ENCODE data around the gene PRIMA1.

The PRIMA1 gene

DNA sequence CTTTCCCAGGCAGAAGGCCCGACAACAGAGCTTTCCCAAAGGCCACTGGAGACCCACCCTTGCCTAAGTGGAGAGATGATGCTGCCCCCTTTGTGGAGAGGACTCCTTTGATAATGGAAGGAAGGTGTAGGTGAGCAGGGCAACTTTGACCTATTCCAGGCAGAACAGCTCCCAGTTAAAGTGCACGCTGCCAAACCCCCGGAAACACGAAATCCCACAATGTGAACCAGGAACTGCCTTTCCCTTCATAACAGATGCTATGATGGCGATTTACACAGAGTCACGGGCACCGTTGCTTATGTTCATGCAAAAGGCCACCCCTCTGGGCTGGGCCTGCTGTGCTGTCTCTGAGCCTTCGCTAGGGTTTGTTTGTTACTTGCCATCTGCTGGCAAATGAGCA lies 34.6 kb downstream of the PRIMA1 start:
- no peak for DNase-seq (ENCODE audit: low read depth)

DNA sequence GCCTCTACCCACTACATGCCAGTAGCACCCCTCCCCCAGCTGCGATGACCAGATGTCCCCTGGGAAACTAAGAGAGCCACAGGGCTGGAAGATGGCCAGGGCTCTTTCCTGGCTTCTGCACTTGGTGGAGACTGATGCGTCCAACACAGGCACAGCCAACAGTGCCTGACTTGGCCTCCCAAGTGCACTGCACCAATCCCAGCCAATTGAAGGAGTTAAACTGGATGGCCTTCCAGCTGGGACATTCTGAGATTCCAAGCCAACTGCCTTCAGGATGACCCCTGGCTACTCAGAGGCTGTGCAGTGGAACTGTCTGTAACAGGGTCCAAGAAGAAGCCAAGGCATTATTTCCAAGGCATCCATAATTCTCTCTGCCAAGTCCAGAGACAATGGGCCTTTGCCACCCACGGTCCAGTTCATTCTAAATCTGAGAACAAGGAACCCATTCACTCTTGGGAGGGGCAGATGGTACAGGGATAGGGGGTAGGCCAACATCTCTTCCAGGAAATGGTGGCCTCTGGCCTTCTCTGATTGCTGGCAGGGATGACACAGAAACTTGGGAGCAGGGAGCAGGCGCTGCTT lies 35.2 kb downstream of the PRIMA1 start:
- no peak for DNase-seq (ENCODE audit: low read depth)

DNA sequence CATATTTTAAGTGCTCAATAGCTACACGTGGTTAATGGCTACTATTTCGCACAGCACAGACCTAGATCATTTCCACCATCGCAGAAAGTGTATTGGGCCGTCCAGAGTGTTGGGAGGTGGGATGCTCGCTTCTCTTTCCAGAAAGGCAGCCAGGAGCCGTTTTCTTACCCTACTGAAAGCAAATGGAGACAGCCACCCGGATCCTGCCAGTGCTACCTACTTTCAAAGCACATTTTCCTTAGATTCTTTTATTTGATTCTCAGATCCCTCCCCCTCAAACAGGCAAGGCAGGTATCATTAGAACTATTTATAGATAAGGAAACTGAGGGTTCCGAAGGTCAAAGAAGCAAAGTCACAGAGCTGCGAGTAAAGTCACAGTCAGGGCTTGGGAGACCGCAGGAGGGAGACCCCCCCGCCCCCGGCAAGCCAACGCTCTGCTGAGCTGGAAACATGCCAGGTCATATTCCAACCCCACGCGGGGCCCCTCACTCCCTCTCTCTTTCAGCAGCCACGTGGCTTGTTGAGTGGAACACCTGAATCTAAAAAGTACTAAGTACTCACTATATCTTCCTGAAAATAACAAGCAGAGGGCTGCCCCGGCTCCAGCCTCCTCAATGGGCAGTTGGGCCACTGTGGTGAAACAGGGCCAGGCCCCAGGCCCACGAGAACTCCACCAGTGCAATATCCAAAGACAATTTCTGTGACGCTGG lies 36.2 kb downstream of the PRIMA1 start:
- no peak for DNase-seq (ENCODE audit: low read depth)

DNA sequence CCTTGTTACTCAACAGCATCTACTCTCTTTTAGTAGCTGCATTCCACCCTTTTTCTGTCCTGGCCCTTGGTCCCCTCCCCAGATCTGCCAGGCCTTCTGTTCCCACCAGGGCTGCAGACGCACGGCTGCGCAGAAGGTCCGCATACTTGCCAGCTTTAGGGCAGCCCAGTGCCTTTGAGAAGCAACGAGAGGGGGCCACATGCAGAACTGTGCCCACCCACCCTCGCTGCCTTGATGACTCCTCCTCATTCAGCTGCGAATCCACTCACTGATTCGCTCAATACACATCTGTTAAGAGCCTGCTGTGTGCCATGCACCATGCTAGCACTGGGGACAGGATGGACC lies 39.2 kb downstream of the PRIMA1 start:
- no peak for DNase-seq (ENCODE audit: low read depth)

DNA sequence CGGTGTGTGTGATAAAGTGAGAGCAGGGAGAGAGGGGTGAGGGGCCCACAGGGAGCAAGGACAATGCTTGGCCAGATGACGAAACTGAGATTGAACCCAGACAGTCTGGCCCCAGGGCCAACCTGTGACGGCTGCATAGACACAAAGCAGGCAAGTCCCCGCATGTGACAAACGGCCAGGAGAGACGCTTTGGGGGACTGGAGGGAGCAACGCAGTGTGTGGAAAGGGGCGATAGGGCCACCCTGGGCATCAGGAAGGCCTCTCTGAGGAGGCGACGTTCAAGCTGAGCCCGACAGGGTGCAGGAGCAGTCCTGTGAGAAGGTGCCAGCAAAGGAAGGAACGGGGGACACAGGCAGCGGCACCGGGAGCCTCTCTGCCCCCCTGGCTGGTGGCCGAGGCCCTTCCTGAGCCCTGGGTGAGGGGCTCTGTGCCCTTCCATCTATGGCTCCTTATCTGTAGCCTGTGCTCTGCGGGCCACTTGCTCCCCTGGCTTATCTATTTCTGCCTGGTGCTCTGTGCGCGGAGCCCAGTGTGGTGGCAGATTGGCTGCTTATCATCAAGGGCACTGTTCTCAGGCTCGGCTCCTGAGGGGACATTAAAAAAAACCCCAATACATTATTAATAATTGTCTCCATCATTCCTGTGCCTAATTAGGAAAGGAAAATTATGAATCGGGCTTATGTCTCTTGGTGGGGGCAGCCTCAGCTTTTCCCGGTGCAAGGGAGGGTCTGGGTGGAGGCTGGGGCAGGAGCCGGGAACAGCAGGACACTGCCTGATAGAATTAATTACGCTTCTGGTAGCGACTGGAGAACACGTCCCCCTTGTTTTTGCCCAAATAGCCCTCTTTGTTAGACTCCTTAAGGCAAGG lies 39.8 kb downstream of the PRIMA1 start:
- no peak for DNase-seq (ENCODE audit: low read depth)

DNA sequence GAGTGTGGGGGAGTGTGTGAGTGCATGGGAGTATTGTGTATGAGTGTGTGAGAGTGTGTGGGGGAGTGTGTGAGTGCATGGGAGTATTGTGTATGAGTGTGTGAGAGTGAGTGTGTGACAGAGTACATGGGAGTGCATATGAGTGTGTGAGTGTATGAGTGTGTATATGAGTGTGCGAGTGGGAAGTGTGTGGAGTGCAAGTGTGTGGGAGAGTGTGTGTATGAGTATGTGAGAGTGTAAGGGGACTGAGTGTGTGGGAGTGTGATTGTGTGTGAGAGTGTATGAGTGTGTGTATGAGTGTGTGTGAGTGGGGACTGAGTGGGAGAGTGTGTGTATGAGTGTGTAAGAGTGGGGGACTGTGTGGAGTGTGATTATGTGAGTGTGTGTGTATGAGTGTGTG lies 40.7 kb downstream of the PRIMA1 start:
- DNase-seq (ENCODE audit: low read depth), result no peak

DNA sequence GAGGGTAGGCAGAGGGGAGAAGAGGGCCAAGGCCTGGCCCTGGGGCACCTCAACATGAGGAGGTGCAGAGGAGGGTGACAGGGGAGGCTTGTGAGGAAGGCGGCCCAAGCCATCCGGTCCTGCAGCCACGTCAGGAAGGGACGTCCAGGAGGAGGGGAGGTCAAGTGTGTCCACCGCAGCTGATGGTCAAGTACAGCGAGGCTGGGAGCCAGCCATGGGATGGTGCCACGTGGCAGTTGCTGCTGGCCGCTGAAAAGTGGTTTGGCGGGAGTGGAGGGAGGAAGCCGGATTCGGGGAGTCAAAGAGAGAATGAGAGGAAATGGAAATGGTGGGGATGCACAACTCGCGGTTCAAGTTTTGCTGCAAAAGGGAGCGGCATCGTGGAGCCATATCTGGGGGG lies 41.2 kb downstream of the PRIMA1 start:
- DNase-seq (ENCODE audit: low read depth), result no peak

DNA sequence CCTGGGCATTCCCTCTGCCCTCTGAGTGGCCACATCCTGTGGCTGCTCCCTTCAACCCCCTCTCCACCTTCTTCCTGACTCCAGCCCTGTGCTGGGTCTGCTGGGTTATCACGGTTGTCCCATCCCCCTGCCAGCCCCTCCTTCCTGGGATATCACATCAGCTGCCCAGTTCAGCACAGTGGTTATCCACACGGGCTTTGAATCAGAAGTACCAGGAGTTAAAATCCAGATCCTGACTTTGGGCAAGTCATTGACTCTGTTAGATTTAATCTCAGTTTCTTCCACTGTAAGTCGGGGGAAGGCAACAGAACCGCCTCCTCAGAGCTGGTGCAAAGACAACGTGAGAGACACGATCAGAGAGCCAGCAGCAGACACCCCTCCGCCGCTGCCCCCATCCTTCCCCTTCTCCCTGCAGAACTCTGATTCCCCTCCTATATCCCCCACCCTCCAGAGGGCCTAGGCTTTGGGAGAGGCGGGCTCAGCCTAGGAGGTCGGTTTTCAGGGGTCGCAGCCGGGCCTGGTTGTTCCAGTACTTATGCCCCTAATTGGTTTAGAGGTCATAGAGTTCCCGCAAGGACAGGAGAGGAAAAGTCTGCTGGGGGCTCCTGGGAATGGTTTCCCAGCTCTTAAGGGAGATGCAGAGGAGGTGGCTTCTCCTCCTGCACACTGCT lies 42.5 kb downstream of the PRIMA1 start:
- no peak for DNase-seq (ENCODE audit: low read depth)

DNA sequence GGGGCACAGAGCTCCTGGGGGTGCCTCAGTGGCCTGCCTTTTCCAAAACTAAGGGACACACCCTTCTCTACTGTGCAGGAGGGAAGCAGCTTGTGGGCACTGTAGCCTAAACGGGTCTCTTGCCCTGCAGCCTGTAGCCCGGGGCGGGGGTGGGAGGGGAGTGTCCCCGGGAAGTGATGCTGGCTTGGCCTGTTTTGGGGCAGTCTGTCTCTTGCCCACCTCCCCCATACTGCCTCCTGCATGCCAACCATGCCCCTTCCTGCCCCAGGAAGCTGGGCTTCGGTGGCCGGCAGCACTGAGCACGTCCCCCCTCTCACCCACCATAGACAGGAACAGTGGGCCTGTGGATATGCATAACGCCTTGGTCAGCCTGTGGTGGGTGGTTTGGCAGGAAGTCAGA lies 43.4 kb downstream of the PRIMA1 start:
- no peak for DNase-seq (ENCODE audit: low read depth)

DNA sequence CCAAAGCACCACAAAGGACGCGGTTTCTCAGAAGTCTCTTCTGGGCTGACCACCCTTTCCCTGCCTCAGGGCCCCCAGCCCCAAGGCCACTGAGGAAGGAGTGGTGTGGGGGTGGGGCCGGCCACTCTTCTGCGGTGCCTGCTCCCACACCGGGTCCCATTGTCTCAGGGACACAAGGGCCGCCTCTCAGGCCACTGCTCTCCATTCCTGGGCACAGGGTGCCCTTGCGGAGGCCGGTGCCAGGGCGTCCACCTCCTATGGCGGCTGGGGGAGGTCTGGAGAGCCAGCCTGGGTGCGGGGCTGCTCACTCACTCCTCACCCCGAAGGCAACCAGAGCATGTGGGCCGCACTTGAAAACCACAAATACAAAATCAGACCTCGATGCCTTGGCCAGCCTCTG lies 44.1 kb downstream of the PRIMA1 start:
- no peak for DNase-seq (ENCODE audit: low read depth)

DNA sequence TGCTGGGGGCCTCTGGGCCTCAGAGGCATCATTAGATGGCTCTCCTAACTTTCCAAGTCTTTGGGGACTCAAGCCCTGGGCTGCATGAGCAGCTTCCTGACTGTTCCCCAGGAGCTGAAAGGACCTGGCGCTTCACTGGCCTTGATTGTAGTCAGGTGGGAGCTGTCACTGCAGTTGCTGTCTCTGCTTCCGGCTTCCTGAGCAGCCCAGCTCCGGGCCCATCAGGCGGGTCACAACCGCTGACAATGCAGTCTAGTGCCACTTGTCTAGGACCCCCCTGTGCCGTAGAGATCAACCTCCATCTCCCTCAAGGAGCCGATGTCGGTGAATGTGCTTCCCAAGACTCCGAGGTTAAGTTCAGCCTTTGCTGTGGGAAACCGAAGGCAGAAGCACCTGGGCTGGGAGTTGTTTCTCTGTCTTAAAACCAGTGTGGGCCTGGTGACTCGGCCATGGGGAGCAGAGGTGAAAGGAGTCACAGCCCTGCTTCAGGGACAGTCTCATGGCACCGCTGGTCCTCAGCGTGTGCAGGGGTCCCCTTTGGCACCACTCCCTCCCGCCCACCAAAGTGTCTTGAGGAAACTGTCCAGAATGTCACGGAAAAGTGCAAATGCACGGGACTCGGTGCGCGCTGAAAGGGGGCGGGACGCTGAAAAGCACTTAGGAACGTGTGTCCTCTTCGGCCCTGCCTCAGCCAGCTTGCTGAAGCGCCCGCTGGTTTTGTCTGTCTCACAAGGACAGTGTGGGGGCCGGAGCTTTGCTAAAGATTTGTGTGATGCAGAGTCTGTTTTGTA lies 44.8 kb downstream of the PRIMA1 start:
- DNase-seq (ENCODE audit: low read depth), result no peak

DNA sequence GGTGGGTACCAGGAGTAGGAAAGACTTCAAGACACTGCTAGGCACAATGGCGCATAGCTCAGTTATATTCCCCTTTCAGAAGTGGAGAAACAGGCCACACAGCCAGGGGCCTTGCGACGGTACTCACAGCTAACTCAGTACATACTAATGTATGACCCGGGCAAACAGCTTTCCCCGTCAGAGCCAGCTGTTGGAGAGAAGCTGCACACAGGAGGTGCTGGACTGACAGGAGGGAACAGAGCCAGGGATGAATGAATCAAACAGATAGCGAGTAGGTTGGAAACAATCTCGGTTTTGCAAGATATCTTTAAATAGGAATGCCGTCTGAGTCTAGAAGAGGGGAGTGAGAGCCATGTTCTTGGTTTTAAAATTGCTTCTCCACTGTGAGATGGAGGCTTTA lies 45.5 kb downstream of the PRIMA1 start:
- no peak for DNase-seq (ENCODE audit: low read depth)

DNA sequence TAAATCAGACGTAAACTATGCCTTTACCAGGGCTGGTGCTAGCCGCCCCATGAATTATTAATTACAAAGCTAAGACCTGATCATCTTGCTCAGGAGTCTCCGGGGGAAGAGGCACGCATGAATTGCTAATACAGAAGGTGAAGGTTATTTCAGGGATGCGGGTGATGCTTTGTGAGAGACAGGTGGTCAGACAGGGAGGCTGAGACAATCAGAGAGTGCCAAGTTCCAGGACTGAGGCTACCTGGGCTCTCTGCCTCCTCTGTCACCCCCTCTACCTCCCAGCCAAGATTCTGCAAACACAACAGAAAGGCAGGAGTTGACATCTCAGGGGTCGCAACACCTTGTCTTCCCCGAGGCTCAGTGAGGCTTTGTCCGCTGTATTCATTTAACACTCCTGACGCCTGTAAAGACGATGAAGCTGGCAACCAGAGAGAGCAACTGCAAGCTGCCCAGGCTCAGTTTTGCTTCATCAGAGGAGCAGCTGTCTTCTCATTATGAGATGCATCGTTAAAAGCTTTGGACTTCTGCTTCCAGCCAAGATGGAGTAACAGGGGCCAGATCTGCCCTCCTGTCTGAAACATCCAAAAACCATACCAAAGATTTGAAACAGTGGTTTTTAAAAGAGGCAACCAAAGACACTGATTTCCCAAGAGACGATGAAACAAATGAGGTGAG lies 46.6 kb downstream of the PRIMA1 start:
- no peak for DNase-seq (ENCODE audit: low read depth)

DNA sequence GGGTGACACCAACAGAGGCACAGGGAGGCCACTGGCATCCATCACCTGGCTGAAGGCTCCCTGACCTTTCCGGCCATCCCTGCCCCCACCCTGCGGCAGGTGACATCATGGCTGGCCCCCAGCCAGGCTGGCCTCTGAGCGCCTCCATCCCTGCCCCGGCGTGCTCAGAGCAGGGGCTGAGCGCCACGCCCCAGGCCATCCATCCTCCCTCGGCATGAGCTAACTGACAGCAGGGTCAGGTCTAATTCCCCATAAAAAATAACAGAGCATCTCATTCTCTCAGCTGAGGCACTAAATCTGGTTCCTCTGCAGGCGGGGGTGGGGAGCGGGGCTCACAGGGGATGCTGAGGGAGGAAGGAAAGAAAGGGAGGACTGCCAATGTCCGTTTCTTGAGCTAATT lies 50.7 kb downstream of the PRIMA1 start:
- no peak for DNase-seq (ENCODE audit: low read depth)

DNA sequence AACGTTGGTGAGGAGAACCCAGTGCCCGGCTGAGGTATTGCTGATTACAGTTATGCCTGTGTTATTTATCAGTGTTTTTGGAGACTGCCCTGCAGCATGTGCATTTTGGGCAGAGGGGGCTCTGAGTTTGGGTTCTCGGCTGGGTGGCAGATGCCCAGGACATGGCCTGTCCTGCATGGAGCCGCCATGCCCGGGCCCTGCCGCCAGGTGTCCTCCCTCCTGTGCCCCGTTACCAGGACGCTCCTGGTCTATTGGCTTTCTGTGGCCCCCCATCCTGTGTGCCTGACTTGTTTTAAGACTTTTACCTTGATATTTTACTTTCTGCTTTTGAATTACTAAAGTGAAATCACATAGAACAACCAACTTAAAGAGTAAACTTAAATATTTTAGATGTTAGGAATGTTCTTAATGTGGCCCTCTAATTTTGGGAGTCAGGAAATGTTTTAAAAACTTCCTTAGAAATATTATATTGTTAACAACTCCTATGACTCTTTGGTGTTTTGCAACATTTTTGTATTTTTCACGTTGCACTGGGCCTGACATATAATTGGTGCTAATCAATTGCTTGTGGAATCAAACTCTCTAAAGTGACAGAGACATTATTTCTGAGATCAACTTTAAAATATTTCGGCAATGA lies 51.8 kb downstream of the PRIMA1 start:
- DNase-seq (ENCODE audit: low read depth), result no peak

DNA sequence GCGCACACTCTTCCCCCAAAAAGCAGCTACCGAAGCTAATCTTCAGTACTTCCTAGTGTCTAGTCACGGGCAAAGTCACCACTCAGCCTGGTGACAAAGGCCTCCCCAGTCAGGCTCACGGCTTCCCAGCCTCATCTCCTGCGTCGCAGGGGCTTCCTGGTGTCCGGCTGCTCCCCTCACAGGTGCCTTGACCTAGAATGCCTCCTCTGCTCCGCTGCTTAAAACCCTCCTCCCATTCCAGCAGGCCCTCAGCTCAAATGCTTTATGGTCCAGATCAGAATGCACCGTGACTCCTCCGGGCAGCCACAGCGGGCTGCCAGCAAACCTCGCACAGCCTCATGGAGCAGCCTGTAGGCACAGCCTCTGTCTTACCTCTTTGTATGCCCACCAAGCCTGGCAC lies 53.1 kb downstream of the PRIMA1 start:
- no peak for DNase-seq (ENCODE audit: low read depth)

DNA sequence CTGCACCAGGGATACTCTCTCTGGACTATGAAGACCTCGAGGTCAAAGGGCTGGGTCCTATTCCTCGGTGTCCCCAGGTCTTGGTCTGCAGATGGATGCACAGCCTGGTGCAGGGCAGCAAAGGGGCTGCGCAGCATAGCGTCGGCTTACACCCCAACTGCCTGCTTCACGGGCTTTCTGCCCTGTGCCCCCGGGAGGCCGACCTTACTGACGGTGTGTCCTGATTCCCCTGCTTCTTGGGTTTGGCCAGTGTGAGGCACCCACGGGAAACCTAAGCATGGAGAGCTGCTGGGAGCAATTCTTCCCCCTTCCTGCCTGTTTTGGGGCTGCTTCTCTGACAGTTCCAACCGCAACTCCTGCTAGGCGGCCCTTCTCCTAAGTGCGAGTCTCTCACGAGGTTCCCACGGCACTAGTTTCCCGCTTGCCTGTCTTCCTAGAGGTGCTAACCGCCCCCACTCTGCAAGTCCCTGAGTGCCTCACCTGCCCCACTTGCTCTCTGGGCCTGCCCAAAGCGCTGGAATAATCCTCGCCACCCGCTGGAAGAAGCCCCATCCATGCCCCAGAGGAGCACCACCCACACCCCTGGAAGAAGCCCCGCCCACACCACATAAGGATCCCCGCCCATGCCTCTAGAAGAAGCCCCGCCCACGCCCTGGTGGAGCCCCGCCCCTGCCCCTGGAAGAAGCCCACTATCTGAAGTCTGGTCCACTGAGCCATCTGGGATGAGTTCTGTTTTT lies 54.0 kb downstream of the PRIMA1 start:
- DNase-seq (ENCODE audit: low read depth), result no peak

DNA sequence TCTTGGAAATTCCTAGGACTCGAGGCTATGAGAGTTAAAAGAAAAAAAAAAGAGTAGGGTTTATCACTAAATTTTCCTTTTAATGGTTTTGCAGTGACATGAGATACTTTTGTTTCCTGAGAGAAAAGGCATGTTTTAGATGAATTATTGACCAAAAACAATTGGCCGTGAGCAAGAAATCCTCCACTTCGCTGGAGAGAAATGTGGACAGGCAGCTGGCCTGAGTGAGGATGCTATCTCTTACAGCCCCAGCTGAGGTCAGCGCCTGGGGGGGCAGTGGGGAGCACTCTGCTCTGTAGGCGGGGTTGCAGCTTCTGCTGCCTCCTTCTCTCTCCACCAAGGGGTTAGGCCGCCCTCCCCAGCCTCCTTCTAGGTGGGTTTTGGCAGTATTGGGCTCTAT lies 54.7 kb downstream of the PRIMA1 start:
- no peak for DNase-seq (ENCODE audit: low read depth)

DNA sequence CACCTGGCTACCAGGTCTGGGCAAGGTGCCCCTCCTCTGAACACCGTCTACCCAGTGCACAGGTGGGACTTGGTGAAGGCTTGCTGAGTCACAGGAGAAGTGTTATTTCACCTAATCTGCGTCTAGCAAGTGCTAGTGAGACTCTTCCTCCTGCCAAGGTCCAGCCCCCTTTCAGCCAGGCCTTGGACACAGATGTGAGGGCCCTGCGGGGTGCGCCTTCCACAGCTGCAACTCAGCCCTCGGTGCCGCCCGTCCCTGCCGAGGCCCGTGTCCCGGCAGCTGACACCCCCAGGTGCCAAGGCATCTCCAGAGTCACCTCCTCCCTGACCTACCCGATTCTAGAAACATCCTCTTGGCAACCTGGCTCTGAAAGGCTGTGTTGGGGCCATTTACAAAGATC lies 55.1 kb downstream of the PRIMA1 start:
- DNase-seq (ENCODE audit: low read depth), result no peak

DNA sequence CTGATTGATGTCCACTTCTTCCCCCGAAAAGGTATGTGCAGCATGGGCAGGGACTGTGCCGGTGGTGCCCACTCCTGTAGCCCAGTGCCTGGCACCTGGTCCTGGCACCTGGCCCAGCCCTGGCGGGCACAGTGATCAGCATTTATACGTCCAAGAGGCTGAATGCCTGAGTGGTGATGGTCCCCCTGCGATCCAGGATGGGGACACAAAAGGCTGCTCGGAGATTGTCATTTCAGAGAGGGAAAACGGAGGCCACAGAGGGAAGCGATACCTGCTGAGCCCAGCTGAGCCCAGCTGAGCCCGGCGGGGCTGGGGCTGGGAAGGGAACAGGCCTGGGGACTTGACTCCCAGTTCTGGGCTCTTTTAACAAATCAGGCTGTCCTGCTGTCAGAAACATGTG lies 55.8 kb downstream of the PRIMA1 start:
- no peak for DNase-seq (ENCODE audit: low read depth)
